GM12878 (cell line): ENCODE data around the gene CSTF1. TPM values are rescaled to one million over a fixed set of nuclear protein-coding genes. Genes with fewer than 3 reads are reported as not detected.
A peak's percentile ranks its signal among the peaks of the same experiment; 100 is the strongest.

Source experiments
- ATAC-seq: fragments of 200-7000 bp; cut with Tn5 transposase; 3 replicates; pipeline ENCODE4 v1.9.1; 2020; ENCODE audit warnings: mild to moderate bottlenecking, moderate library complexity
- BruUV-seq: library from RNA; stranded (reverse); fragments of 400-500 nt; replicated peaks from 2 replicates; lab custom pipeline; 2021; lab: Mats Ljungman, UMichigan
- CTCF ChIA-PET: fragments of 300-600 bp; sonication (Branson Sonifier 250); formaldehyde crosslinking; extraction: SDS; loops from one replicate; lab custom pipeline; 2021; ENCODE audit warnings: inconsistent platforms; lab: Yijun Ruan, JAX
- POLR2A ChIA-PET: fragments of 350-600 bp; formaldehyde crosslinking; extraction: SDS; loops from one replicate; lab custom pipeline; 2021; ENCODE audit warnings: inconsistent platforms; lab: Charles Lee
- RAD21 ChIA-PET: fragments of 300-600 bp; sonication (Branson Sonifier 250); formaldehyde crosslinking; loops from one replicate; lab custom pipeline; 2023; ENCODE audit warnings: antibody characterized with exemption; ENCODE audit not compliant: unreplicated experiment; lab: Charles Lee
- SMC1A ChIA-PET: fragments of 300-600 bp; sonication (Branson Sonifier 250); formaldehyde crosslinking; loops from one replicate; lab custom pipeline; 2023; ENCODE audit not compliant: unreplicated experiment, uncharacterized antibody; lab: Charles Lee
- DNase-seq: peaks from one replicate; pipeline ENCODE4 v3.0.0-alpha.2; 2011; ENCODE audit warnings: low read depth, low spot score
- FAIRE-seq: peaks from 3 replicates; lab custom pipeline; 2011; peaks lifted over from hg19 to GRCh38; lab: Jason Lieb, UNC
- H2AFZ ChIP-seq: 2 replicates; pipeline ENCODE4 v1.6.0; 2011; ENCODE audit warnings: low read depth, low read length, control low read depth; ENCODE audit not compliant: control insufficient read depth
- H3K27ac ChIP-seq: 2 replicates; pipeline ENCODE4 v1.5.1; 2011; ENCODE audit warnings: control low read depth; ENCODE audit not compliant: control insufficient read depth, insufficient read depth
- H3K27me3 ChIP-seq, 2 experiments: replicated peaks in 1 of 2; 2 replicates each; pipeline versions ENCODE4 v1.6.0 to v1.6.1; 2011; ENCODE audit warnings: low read length in 1 of 2; ENCODE audit not compliant: control insufficient read depth in 2 of 2, insufficient read depth in 2 of 2
- H3K36me3 ChIP-seq, 2 experiments: 2 replicates each; pipeline ENCODE4 v1.5.1; 2011; ENCODE audit warnings: low read length in 1 of 2; ENCODE audit not compliant: control insufficient read depth in 2 of 2, insufficient read depth in 2 of 2
- H3K4me1 ChIP-seq: 2 replicates; pipeline ENCODE4 v1.6.1; 2011; ENCODE audit warnings: mild to moderate bottlenecking, low read length, moderate library complexity, mixed read lengths; ENCODE audit not compliant: control insufficient read depth, insufficient read depth
- H3K4me2 ChIP-seq: 2 replicates; pipeline ENCODE4 v1.6.0; 2011; ENCODE audit warnings: control low read depth; ENCODE audit not compliant: control insufficient read depth, insufficient read depth
- H3K4me3 ChIP-seq: fragments of 200-600 bp; sonication (generic); 2 replicates; pipeline ENCODE4 v1.5.1; 2016
- H3K79me2 ChIP-seq: 2 replicates; pipeline ENCODE4 v1.6.0; 2011; ENCODE audit warnings: low read length; ENCODE audit not compliant: control insufficient read depth, insufficient read depth
- H3K9ac ChIP-seq: 2 replicates; pipeline ENCODE4 v1.8.0; 2011; ENCODE audit warnings: low read length, control low read depth, mixed read lengths; ENCODE audit not compliant: control insufficient read depth, insufficient read depth
- H3K9me3 ChIP-seq: replicated peaks from 3 replicates; pipeline ENCODE4 v1.5.1; 2011; ENCODE audit warnings: mild to moderate bottlenecking, low read length; ENCODE audit not compliant: control insufficient read depth, insufficient read depth
- H4K20me1 ChIP-seq: 2 replicates; pipeline ENCODE4 v1.6.0; 2011; ENCODE audit not compliant: control insufficient read depth, insufficient read depth
- CEBPB ChIP-seq, 2 experiments: fragments of 150-350 bp in 1 of 2; IDR thresholded peaks; 2 replicates each; pipeline ENCODE4 v1.6.1; 2012 to 2014; ENCODE audit warnings: low read depth in 2 of 2, low read length in 2 of 2, borderline replicate concordance in 1 of 2, inconsistent platforms in 1 of 2
- DPF2 ChIP-seq: fragments of 450-650 bp; IDR thresholded peaks from 2 replicates; pipeline ENCODE4 v1.6.1; 2017; ENCODE audit warnings: mild to moderate bottlenecking
- EGR1 ChIP-seq, 2 experiments: IDR thresholded peaks; 1 replicate in 1 of 2; 2 replicates in 1 of 2; pipeline ENCODE4 v1.6.1; 2011 to 2012; ENCODE audit warnings: low read depth in 2 of 2, low read length in 2 of 2, borderline replicate concordance in 1 of 2, mild to moderate bottlenecking in 1 of 2, moderate library complexity in 1 of 2
- EP300 ChIP-seq, 2 experiments: fragments of 150-350 bp in 1 of 2; IDR thresholded peaks; 2 replicates each; pipeline ENCODE4 v1.6.1; 2011 to 2012; ENCODE audit warnings: low read depth in 2 of 2, low read length in 2 of 2, borderline replicate concordance in 1 of 2, improper control_type of control experiment in 1 of 2, inconsistent platforms in 1 of 2; ENCODE audit not compliant: control insufficient read depth in 1 of 2
- EZH2 ChIP-seq: IDR thresholded peaks from 2 replicates; pipeline ENCODE4 v1.6.1; 2012; ENCODE audit warnings: low read depth, mild to moderate bottlenecking, control low read depth, inconsistent platforms, low read length, borderline replicate concordance; ENCODE audit not compliant: control insufficient read depth
- MEF2A ChIP-seq: IDR thresholded peaks from 2 replicates; pipeline ENCODE4 v1.6.1; 2011; ENCODE audit warnings: low read depth, mild to moderate bottlenecking, low read length, moderate library complexity; ENCODE audit not compliant: insufficient read depth
- NBN ChIP-seq: fragments of 450-650 bp; IDR thresholded peaks from 2 replicates; pipeline ENCODE4 v1.6.1; 2016
- PAX5 ChIP-seq: IDR thresholded peaks from 2 replicates; pipeline ENCODE4 v1.6.1; 2011; ENCODE audit warnings: low read depth, low read length, borderline replicate concordance
- POLR2A ChIP-seq: IDR thresholded peaks from 2 replicates; pipeline ENCODE4 v1.6.1; 2011; ENCODE audit warnings: low read depth, mild to moderate bottlenecking, low read length
- SPI1 ChIP-seq: IDR thresholded peaks from 2 replicates; pipeline ENCODE4 v1.6.1; 2011; ENCODE audit warnings: low read depth, mild to moderate bottlenecking, low read length, moderate library complexity, borderline replicate concordance; ENCODE audit not compliant: insufficient read depth
- TCF12 ChIP-seq: IDR thresholded peaks from 2 replicates; pipeline ENCODE4 v1.6.1; 2011; ENCODE audit warnings: low read depth, mild to moderate bottlenecking, low read length
- YBX1 ChIP-seq: fragments of 450-650 bp; IDR thresholded peaks from 2 replicates; pipeline ENCODE4 v1.6.1; 2016; ENCODE audit warnings: antibody characterized with exemption
- YY1 ChIP-seq: IDR thresholded peaks from 2 replicates; pipeline ENCODE4 v1.6.1; 2011; ENCODE audit warnings: low read depth, mild to moderate bottlenecking, low read length
- WGBS: methylation state at CpG from one replicate; pipeline ENCODE4 v1.1.6; 2016; ENCODE audit warnings: low lambda C conversion rate; ENCODE audit not compliant: insufficient replicate concordance, insufficient coverage; ENCODE audit errors: missing lambda C conversion rate; 5-methylcytosine and 5-hydroxymethylcytosine counted together
- in situ Hi-C: fragments of 300-500 bp; cut with MboI; formaldehyde crosslinking; loops from 9 replicates; pipeline ENCODE4 v1.14.3; 2018; ENCODE audit warnings: mixed read lengths
- intact Hi-C: fragments of 100-400 bp; cut with micrococcal nuclease; formaldehyde crosslinking; loops from one replicate; pipeline ENCODE4 v1.14.2; 2022; ENCODE audit not compliant: unreplicated experiment
- polyA plus RNA-seq, 11 experiments: library from polyadenylated mRNA; depleted of rRNA in 4 of 11; unstranded in 6 of 11; stranded (reverse) in 5 of 11; fragments of >200 nt; fragmentation: Nextera tagmentation in 4 of 11; fragmentation: Illumina TruSeq in 1 of 11; extraction: Ambion mirVana in 4 of 11; extraction: Trizol in 1 of 11; gene quantifications; 1 replicate in 1 of 11; 2 replicates in 10 of 11; pipeline versions ENCODE4 v1.2.1 to v1.2.3, GENCODE V29; 2011 to 2016; ENCODE audit warnings: inconsistent platforms in 2 of 11, missing spikeins in 2 of 11, low read depth in 1 of 11
- total RNA-seq, 4 experiments: library from RNA; depleted of rRNA in 3 of 4; stranded (reverse); fragments of >200 nt in 3 of 4; fragmentation: Illumina TruSeq in 1 of 4; extraction: Trizol in 1 of 4; gene quantifications; 2 replicates each; pipeline versions ENCODE4 v1.2.1 to v1.2.3, GENCODE V29; 2013 to 2021
- TF ChIP-seq, protein P1 (sequence below): fragments of 450-650 bp; IDR thresholded peaks from 2 replicates; pipeline ENCODE4 v1.6.1; 2017; ENCODE audit warnings: mild to moderate bottlenecking, low read depth, inconsistent platforms; ENCODE audit not compliant: poor library complexity, severe bottlenecking
- TF ChIP-seq, protein P2 (sequence below): fragments of 450-650 bp; IDR thresholded peaks from 2 replicates; pipeline ENCODE4 v1.6.1; 2016; ENCODE audit warnings: mild to moderate bottlenecking

Gene CSTF1
- total and polyA plus RNA-seq, 10 of the 15 experiments (the other 5 are each of a cell fraction or from before 2014, with no cell fraction given) = 41.8 to 89.1 (median 50.1) TPM

DNA sequence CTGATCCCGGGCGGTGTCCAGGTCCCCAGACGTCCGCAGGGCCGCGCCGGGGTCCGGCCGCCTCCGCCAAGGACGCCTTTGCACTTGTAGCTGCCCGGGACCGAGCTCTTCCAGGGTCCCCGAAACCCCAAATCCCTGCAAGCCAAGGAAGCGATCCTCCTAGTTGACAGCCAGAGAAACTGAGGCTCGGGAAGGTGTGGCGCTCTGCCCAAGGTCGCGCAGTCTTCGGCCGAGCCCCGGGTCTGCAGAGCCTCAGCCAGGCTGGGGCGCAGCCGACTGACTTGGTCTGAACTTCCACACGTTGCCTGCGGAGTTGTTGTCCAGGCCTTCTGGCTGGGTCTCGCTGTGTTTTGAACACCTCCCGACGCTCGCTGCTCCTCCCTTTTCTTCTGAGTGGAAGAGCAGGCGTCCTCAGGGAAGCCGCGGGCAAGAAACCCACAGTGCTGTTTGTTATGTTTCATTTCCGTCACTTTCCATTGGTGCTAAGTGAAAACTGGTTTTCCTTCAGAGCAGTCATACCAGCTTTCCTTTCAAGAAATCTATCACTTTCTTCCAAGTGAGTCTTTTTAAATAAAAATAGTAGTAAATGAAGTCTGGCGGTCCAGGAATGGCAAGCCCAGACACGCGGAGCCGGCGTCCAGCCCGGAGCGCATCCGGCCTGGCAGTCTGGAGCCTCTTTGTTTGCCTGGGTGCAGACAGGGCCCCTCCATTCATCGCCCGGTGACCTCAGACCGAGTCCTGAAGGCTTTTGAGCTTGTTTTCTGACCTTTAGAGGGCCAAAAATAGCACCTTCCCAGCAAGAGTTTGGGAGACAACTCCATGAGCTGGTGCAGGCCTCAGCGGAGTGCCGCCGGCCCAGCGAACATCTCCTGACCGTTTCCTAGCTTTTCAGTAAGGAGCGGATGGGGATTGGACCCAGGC, 33.0 kb upstream of the CSTF1 start:
- CTCF ChIA-PET = interaction anchor here (1.2 kb wide), 1 partner anchor 157 kb away, joined by 3 read pairs; no protein-coding TSS in a partner anchor
- Histone ChIP-seq H3K4me1 (no peaks in the 10 kb centered on the region), H3K9me3 (no peaks in the 10 kb centered on the region), H3K9ac (peak overlapping the region; percentile 57), H3K27me3 (no peaks in the 10 kb centered on the region), H3K79me2 (no peaks in the 10 kb centered on the region), H4K20me1 (no peaks in the 10 kb centered on the region), H3K4me2 (peak overlapping the region; percentile 98), H3K36me3 (no peaks in the 10 kb centered on the region), H3K4me3 (peak overlapping the region; percentile 57), H2AFZ (peak overlapping the region; percentile 89), H3K27ac (no peak overlapping the region)
- RAD21 ChIA-PET = interaction anchor here (0.9 to 1.5 kb wide), 4 partner anchors 13 to 32 kb away, joined by 3 to 4 read pairs (median 3); partner anchors contain the start of genes AURKA and CSTF1
- WGBS = 46% methylated on average over 51 of the region's 51 CpGs
- no peak for DNase-seq
- in situ Hi-C loops (no loop called here), intact Hi-C loops (no loop called here)
- ATAC-seq = peak; percentile 19; the same call in 2 of the 3 replicates
- POLR2A ChIA-PET = interaction anchor here (0.6 to 1.1 kb wide), 3 partner anchors 11 to 669 kb away, joined by 3 to 4 read pairs (median 3); no protein-coding TSS in a partner anchor
- BruUV-seq = no TSS peak
- no peak for FAIRE-seq
- TF ChIP-seq, protein P1, sequence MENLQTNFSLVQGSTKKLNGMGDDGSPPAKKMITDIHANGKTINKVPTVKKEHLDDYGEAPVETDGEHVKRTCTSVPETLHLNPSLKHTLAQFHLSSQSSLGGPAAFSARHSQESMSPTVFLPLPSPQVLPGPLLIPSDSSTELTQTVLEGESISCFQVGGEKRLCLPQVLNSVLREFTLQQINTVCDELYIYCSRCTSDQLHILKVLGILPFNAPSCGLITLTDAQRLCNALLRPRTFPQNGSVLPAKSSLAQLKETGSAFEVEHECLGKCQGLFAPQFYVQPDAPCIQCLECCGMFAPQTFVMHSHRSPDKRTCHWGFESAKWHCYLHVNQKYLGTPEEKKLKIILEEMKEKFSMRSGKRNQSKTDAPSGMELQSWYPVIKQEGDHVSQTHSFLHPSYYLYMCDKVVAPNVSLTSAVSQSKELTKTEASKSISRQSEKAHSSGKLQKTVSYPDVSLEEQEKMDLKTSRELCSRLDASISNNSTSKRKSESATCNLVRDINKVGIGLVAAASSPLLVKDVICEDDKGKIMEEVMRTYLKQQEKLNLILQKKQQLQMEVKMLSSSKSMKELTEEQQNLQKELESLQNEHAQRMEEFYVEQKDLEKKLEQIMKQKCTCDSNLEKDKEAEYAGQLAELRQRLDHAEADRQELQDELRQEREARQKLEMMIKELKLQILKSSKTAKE = no peak
- no peak for TF ChIP-seq EP300 (IDR thresholded peaks at IDR 0.05; ENCODE audit: borderline replicate concordance in 1 of 2, control insufficient read depth in 1 of 2, low read depth in 2 of 2, low read length in 2 of 2)
- TF ChIP-seq MEF2A = no peak
- TF ChIP-seq EZH2 = no peak
- TF ChIP-seq, protein P2, sequence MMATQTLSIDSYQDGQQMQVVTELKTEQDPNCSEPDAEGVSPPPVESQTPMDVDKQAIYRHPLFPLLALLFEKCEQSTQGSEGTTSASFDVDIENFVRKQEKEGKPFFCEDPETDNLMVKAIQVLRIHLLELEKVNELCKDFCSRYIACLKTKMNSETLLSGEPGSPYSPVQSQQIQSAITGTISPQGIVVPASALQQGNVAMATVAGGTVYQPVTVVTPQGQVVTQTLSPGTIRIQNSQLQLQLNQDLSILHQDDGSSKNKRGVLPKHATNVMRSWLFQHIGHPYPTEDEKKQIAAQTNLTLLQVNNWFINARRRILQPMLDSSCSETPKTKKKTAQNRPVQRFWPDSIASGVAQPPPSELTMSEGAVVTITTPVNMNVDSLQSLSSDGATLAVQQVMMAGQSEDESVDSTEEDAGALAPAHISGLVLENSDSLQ = no peak
- no peak for TF ChIP-seq EGR1 (IDR thresholded peaks at IDR 0.05; ENCODE audit: borderline replicate concordance in 1 of 2, low read depth in 2 of 2, low read length in 2 of 2)
- TF ChIP-seq NBN = no peak
- TF ChIP-seq POLR2A = no peak
- TF ChIP-seq YY1 = no peak
- no peak for TF ChIP-seq PAX5
- no peak for TF ChIP-seq SPI1
- TF ChIP-seq TCF12 = no peak
- TF ChIP-seq DPF2 = no peak
- no peak for TF ChIP-seq CEBPB (IDR thresholded peaks at IDR 0.05; ENCODE audit: borderline replicate concordance in 1 of 2, low read depth in 2 of 2, low read length in 2 of 2)
- TF ChIP-seq YBX1 = no peak
- SMC1A ChIA-PET = interaction anchor here (0.7 to 1.5 kb wide), 2 partner anchors 13 to 1257 kb away, joined by 3 read pairs; no protein-coding TSS in a partner anchor
